BLaER1 treated with 17β-estradiol and CSF1 and Interleukin-3, amounts not matched to agents 10 nM and 100 nM (cell line): Measurements from ENCODE around the gene PTP4A2.

Experiments used
- H3K27ac ChIP-seq, 11 experiments: shearing (Covaris generic); formaldehyde crosslinking; 2 replicates each; pipeline ENCODE4 v1.8.1; 2022
- H3K27me3 ChIP-seq, 11 experiments: shearing (Covaris generic); formaldehyde crosslinking; 2 replicates each; pipeline ENCODE4 v1.8.1; 2022
- H3K36me3 ChIP-seq, 11 experiments: shearing (Covaris generic); formaldehyde crosslinking; 2 replicates each; pipeline ENCODE4 v1.8.1; 2022
- H3K4me1 ChIP-seq, 10 experiments: shearing (Covaris generic); formaldehyde crosslinking; 2 replicates each; pipeline ENCODE4 v1.8.1; 2022
- H3K4me2 ChIP-seq, 11 experiments: shearing (Covaris generic); formaldehyde crosslinking; 2 replicates each; pipeline ENCODE4 v1.8.1; 2022
- H3K4me3 ChIP-seq, 10 experiments: shearing (Covaris generic); formaldehyde crosslinking; 2 replicates each; pipeline ENCODE4 v1.8.1; 2022
- H3K9ac ChIP-seq, 11 experiments: shearing (Covaris generic); formaldehyde crosslinking; 2 replicates each; pipeline ENCODE4 v1.8.1; 2022
- H3K9me3 ChIP-seq, 11 experiments: shearing (Covaris generic); formaldehyde crosslinking; replicated peaks in 1 of 11; 2 replicates each; pipeline ENCODE4 v1.8.1; 2022
- H4K20me1 ChIP-seq, 11 experiments: shearing (Covaris generic); formaldehyde crosslinking; 2 replicates each; pipeline ENCODE4 v1.8.1; 2022
- Cebpa-rat ChIP-seq, 11 experiments: shearing (Covaris generic); IDR thresholded peaks; 2 replicates each; pipeline ENCODE4 v1.8.1; 2022

Gene PTP4A2

DNA sequence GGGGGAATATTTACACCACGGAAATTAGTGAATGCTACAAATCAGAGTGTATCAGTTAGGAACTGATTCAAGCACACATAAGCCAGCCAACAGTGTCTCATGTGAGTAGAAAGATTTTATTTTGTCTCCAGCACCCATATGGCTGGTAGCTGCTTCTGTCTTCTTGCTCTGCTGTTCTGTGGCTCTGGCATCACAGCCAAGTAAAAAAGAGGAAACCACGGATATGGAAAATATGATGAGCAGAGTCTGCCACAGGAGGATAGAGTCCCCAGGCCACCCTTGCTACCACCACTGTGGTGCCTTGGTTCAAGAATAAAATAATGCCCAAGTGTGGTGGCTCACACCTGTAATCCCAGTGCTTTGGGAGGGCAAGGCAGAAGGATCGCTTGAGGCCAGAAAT lies 68.7 kb downstream of the PTP4A2 start:
- no peaks in the 10 kb centered on the region for H3K27me3 ChIP-seq
- H3K4me1 ChIP-seq, result peaks cover 17 to 28% (median 22%) of the 10 kb centered on the region in 10 experiments
- H3K9ac ChIP-seq, result peak overlapping the region in 1 of 11 experiments; percentile 33; a peak in 1 of 22 replicates
- H3K9me3 ChIP-seq, result 0 out of 22 replicates have a peak, but pooled peaks cover 0 to 8% (median 0%) of the 10 kb centered on the region in 11 experiments
- peak overlapping the region; percentile 16 to 82 (median 49); a peak in 20 of 22 replicates for H3K4me2 ChIP-seq
- no peaks in the 10 kb centered on the region for H4K20me1 ChIP-seq
- no peak overlapping the region for H3K4me3 ChIP-seq
- peak overlapping the region in 7 of 11 experiments; percentile 3 to 37 (median 31); a peak in 8 of 22 replicates for H3K27ac ChIP-seq
- TF ChIP-seq Cebpa-rat (IDR thresholded peaks at IDR 0.05), result no peak
- H3K36me3 ChIP-seq, result no peaks in the 10 kb centered on the region

DNA sequence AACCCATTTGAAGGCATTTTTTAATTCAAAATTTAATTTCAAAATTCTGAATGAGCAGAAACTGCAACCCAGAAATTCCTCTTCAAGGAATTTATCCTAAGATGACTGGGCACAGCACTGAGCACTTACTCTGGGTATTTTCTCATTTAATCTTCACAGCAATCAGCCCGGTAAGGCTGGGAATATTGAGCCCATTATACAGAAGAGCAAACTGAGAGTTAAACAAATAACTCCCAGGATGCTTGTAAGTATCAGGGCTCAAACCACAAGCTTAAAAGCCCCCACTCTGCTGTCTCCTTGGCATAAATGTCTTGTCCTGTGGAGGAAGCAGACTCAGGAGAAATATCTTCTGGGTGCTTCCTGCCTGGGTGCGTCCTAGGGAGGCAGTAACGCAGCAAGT lies 69.3 kb downstream of the PTP4A2 start:
- no peaks in the 10 kb centered on the region for H4K20me1 ChIP-seq
- H3K27ac ChIP-seq, result peak overlapping the region in 6 of 11 experiments; percentile 3 to 37 (median 31); a peak in 6 of 22 replicates
- no peaks in the 10 kb centered on the region for H3K27me3 ChIP-seq
- peak overlapping the region in 1 of 11 experiments; percentile 33; a peak in 1 of 22 replicates for H3K9ac ChIP-seq
- no peaks in the 10 kb centered on the region for H3K36me3 ChIP-seq
- peak overlapping the region; percentile 16 to 82 (median 49); a peak in 20 of 22 replicates for H3K4me2 ChIP-seq
- no peak for TF ChIP-seq Cebpa-rat (IDR thresholded peaks at IDR 0.05)
- 0 out of 22 replicates have a peak, but pooled peaks cover 0 to 8% (median 0%) of the 10 kb centered on the region in 11 experiments for H3K9me3 ChIP-seq
- no peak overlapping the region for H3K4me3 ChIP-seq
- H3K4me1 ChIP-seq, result peaks cover 17 to 28% (median 22%) of the 10 kb centered on the region in 10 experiments

GRCh38 chr1:31867546-31867945 lies 70.6 kb downstream of the PTP4A2 start:
- H3K9me3 ChIP-seq, result no peaks in the 10 kb centered on the region
- H3K27ac ChIP-seq, result no peak overlapping the region
- H3K4me1 ChIP-seq, result peaks cover 17 to 28% (median 22%) of the 10 kb centered on the region in 10 experiments
- H3K4me2 ChIP-seq, result no peak overlapping the region
- no peaks in the 10 kb centered on the region for H4K20me1 ChIP-seq
- no peak overlapping the region for H3K4me3 ChIP-seq
- H3K36me3 ChIP-seq, result no peaks in the 10 kb centered on the region
- H3K9ac ChIP-seq, result no peak overlapping the region
- H3K27me3 ChIP-seq, result no peaks in the 10 kb centered on the region
- peak in 7 of 11 experiments; percentile 10 to 78 (median 50); a peak in 7 of 22 replicates for TF ChIP-seq Cebpa-rat (IDR thresholded peaks at IDR 0.05)

DNA sequence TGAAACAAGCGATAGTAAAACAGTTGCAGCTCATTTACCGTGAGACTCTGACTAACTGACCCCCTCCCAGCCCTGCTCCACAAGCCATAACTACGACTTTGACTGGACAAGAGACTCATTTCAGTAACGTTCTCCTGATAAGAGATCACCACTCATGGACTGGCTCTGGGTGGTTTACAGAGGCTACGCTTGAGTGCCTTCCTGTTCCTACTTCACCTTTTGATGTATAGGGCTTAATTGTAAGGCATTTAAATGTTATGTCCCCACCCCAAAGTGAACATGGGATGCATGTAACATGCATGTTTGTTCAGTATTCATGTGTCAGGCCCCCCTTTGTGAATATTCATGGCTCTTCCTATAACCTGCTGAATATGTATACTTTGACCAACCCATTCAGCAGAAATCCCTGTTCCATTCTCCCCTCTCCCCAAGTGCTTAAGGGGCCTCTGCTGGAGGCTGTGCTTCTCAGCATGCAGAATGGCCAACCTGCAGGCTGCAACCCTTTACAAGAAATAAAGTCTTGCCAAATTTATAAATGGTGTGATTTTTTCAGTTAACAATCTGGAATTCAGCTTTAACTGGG lies 71.6 kb downstream of the PTP4A2 start:
- Histone ChIP-seq H3K36me3 (no peaks in the 10 kb centered on the region), H3K4me2 (peak overlapping the region in 9 of 11 experiments; percentile 10 to 51 (median 29); a peak in 11 of 22 replicates), H3K27me3 (no peaks in the 10 kb centered on the region), H3K27ac (no peak overlapping the region), H3K9ac (no peak overlapping the region), H3K9me3 (no peaks in the 10 kb centered on the region), H4K20me1 (no peaks in the 10 kb centered on the region), H3K4me1 (peaks cover 17 to 28% (median 22%) of the 10 kb centered on the region in 10 experiments), H3K4me3 (no peak overlapping the region)
- TF ChIP-seq Cebpa-rat (IDR thresholded peaks at IDR 0.05), result no peak

GRCh38 chr1:31865728-31866449 lies 72.3 kb downstream of the PTP4A2 start:
- Histone ChIP-seq H3K9me3 (no peaks in the 10 kb centered on the region), H4K20me1 (no peaks in the 10 kb centered on the region), H3K4me1 (peaks cover 17 to 28% (median 22%) of the 10 kb centered on the region in 10 experiments), H3K36me3 (no peaks in the 10 kb centered on the region), H3K4me3 (no peak overlapping the region), H3K9ac (no peak overlapping the region), H3K27ac (no peak overlapping the region), H3K27me3 (no peaks in the 10 kb centered on the region), H3K4me2 (peak overlapping the region in 9 of 11 experiments; percentile 10 to 51 (median 29); a peak in 11 of 22 replicates)
- TF ChIP-seq Cebpa-rat (IDR thresholded peaks at IDR 0.05), result no peak

DNA sequence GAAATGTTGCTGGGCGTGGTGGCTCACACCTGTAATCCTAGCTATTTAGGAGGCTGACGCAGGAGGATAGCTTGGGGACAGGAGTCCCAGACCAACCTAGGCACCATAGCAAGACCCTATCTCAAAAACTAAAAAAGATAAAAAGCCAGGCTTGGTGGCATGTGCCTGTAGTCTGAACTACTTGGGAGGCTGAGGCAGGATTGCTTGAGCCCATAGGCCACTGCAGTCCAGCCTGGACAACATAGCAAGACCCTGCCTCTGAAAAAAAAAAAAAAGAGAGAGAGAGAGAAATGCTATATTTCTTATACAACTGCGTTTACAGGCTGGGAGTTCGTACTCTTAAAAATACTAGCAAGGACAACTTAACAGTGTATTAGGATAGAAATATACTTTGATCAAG lies 76.1 kb downstream of the PTP4A2 start:
- Histone ChIP-seq H3K9ac (no peak overlapping the region), H3K9me3 (no peaks in the 10 kb centered on the region), H4K20me1 (no peaks in the 10 kb centered on the region), H3K27ac (no peak overlapping the region), H3K4me2 (no peak overlapping the region), H3K27me3 (no peaks in the 10 kb centered on the region), H3K4me3 (no peak overlapping the region), H3K36me3 (no peaks in the 10 kb centered on the region), H3K4me1 (peaks cover 4 to 13% (median 9%) of the 10 kb centered on the region in 10 experiments; a peak in 17 of 20 replicates)
- TF ChIP-seq Cebpa-rat (IDR thresholded peaks at IDR 0.05), result no peak

DNA sequence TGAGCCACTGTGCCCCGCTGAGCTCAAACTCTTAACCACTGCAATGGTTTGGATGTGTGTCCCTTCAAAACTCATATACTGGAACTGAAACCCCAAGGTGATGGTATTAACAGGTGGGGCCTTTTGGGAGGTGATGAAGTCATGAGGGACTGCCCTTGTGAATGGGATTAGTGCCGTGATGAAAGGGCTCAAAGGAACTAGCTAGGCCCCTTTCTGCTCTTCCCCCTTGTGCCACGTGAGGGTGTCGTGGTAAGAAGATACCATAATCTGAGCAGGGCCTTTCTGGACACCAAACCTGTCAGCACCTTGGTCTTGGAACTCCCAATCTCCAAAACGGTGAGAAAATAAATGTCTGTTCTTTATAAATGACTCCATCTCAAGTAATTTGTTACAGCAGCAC lies 76.8 kb downstream of the PTP4A2 start:
- H3K36me3 ChIP-seq, result no peaks in the 10 kb centered on the region
- no peaks in the 10 kb centered on the region for H4K20me1 ChIP-seq
- H3K9me3 ChIP-seq, result no peaks in the 10 kb centered on the region
- H3K27ac ChIP-seq, result no peak overlapping the region
- H3K9ac ChIP-seq, result no peak overlapping the region
- H3K27me3 ChIP-seq, result no peaks in the 10 kb centered on the region
- no peak for TF ChIP-seq Cebpa-rat (IDR thresholded peaks at IDR 0.05)
- H3K4me1 ChIP-seq, result peaks cover 3 to 7% (median 5%) of the 10 kb centered on the region in 10 experiments; a peak in 17 of 20 replicates
- H3K4me3 ChIP-seq, result no peak overlapping the region
- H3K4me2 ChIP-seq, result no peak overlapping the region

GRCh38 chr1:31860581-31860980 lies 77.6 kb downstream of the PTP4A2 start:
- H3K27me3 ChIP-seq, result no peaks in the 10 kb centered on the region
- H4K20me1 ChIP-seq, result no peaks in the 10 kb centered on the region
- H3K36me3 ChIP-seq, result no peaks in the 10 kb centered on the region
- H3K9ac ChIP-seq, result no peak overlapping the region
- no peaks in the 10 kb centered on the region for H3K9me3 ChIP-seq
- TF ChIP-seq Cebpa-rat (IDR thresholded peaks at IDR 0.05), result no peak
- no peaks in the 10 kb centered on the region for H3K4me1 ChIP-seq
- no peak overlapping the region for H3K27ac ChIP-seq
- H3K4me2 ChIP-seq, result no peak overlapping the region
- no peak overlapping the region for H3K4me3 ChIP-seq

- Histone ChIP-seq H3K9ac (no peak overlapping the region), H3K4me1 (no peaks in the 10 kb centered on the region), H3K4me2 (no peak overlapping the region), H3K9me3 (no peaks in the 10 kb centered on the region), H3K27me3 (no peaks in the 10 kb centered on the region), H4K20me1 (no peaks in the 10 kb centered on the region), H3K36me3 (no peaks in the 10 kb centered on the region), H3K4me3 (no peak overlapping the region), H3K27ac (no peak overlapping the region)
- no peak for TF ChIP-seq Cebpa-rat (IDR thresholded peaks at IDR 0.05)
Measured at GRCh38 chr1:31859719-31860118, 78.4 kb downstream of the PTP4A2 start.
